OCI-LY1 (cell line): ENCODE data around the gene CYP2S1.

ENCODE experiments used
- H2AFZ ChIP-seq: fragments of 200-600 bp; sonication (generic), shearing (Covaris generic); 2 replicates; pipeline ENCODE4 v1.6.0; 2014; ENCODE audit warnings: antibody characterized with exemption, mild to moderate bottlenecking, low read length
- H3F3A ChIP-seq: fragments of 200-600 bp; sonication (generic), shearing (Covaris generic); 2 replicates; pipeline ENCODE4 v1.6.0; 2014; ENCODE audit warnings: mild to moderate bottlenecking, antibody characterized with exemption, low read length, moderate library complexity; ENCODE audit not compliant: insufficient read depth
- H3K27ac ChIP-seq: fragments of 200-600 bp; sonication (generic); 2 replicates; pipeline ENCODE4 v1.5.1; 2014; ENCODE audit warnings: low read length, mixed run types, mild to moderate bottlenecking, low read depth; ENCODE audit not compliant: poor library complexity, severe bottlenecking
- H3K27me3 ChIP-seq: fragments of 200-600 bp; sonication (generic); 2 replicates; pipeline ENCODE4 v1.6.0; 2014; ENCODE audit warnings: antibody characterized with exemption, mild to moderate bottlenecking, low read length, moderate library complexity; ENCODE audit not compliant: insufficient read depth
- H3K36me3 ChIP-seq: fragments of 200-600 bp; sonication (generic); 2 replicates; pipeline ENCODE4 v1.6.1; 2014; ENCODE audit warnings: mild to moderate bottlenecking, antibody characterized with exemption, low read length, moderate library complexity, mixed read lengths; ENCODE audit not compliant: insufficient read depth
- H3K4me1 ChIP-seq: fragments of 200-600 bp; sonication (generic); 2 replicates; pipeline ENCODE4 v1.5.1; 2014; ENCODE audit warnings: mild to moderate bottlenecking, low read length, moderate library complexity; ENCODE audit not compliant: insufficient read depth, severe bottlenecking
- H3K4me2 ChIP-seq: fragments of 200-600 bp; sonication (generic), shearing (Covaris generic); 2 replicates; pipeline ENCODE4 v1.6.1; 2014; ENCODE audit warnings: low read length
- H3K4me3 ChIP-seq: fragments of 200-600 bp; sonication (generic); 2 replicates; pipeline ENCODE4 v1.5.1; 2014; ENCODE audit warnings: low read length, low read depth, mild to moderate bottlenecking, mixed read lengths; ENCODE audit not compliant: poor library complexity, severe bottlenecking
- H3K79me2 ChIP-seq: fragments of 200-600 bp; shearing (Covaris generic); 2 replicates; pipeline ENCODE4 v1.6.1; 2016; ENCODE audit warnings: mixed run types, low read length, mixed read lengths; ENCODE audit not compliant: insufficient read depth
- H3K9ac ChIP-seq: fragments of 200-600 bp; sonication (generic), shearing (Covaris generic); 2 replicates; pipeline ENCODE4 v1.6.1; 2014; ENCODE audit warnings: mild to moderate bottlenecking, low read length, mixed read lengths
- H3K9me2 ChIP-seq: fragments of 200-600 bp; sonication (generic), shearing (Covaris generic); 2 replicates; pipeline ENCODE4 v1.6.1; 2014; ENCODE audit warnings: low read depth, mild to moderate bottlenecking, low read length, mixed read lengths
- H3K9me3 ChIP-seq: fragments of 200-600 bp; shearing (Covaris generic); 2 replicates; pipeline ENCODE4 v1.6.1; 2014; ENCODE audit warnings: low read length, mixed read lengths
- H4K20me1 ChIP-seq: fragments of 200-600 bp; sonication (generic), shearing (Covaris generic); 2 replicates; pipeline ENCODE4 v1.6.0; 2016; ENCODE audit warnings: mild to moderate bottlenecking, low read length; ENCODE audit not compliant: insufficient read depth
- EZH2 ChIP-seq: fragments of 200-600 bp; sonication (generic), shearing (Covaris generic); IDR thresholded peaks from 2 replicates; pipeline ENCODE4 v1.8.0; 2017; ENCODE audit warnings: borderline replicate concordance, mixed run types, mild to moderate bottlenecking, antibody characterized with exemption, low read length, moderate library complexity, mixed read lengths
- TF ChIP-seq, protein P1 (sequence below): fragments of 200-600 bp; sonication (generic), shearing (Covaris generic); IDR thresholded peaks from 2 replicates; pipeline ENCODE4 v1.5.1; 2017; ENCODE audit warnings: mild to moderate bottlenecking, antibody characterized with exemption, low read length, moderate library complexity, mixed read lengths

CYP2S1 gene

DNA sequence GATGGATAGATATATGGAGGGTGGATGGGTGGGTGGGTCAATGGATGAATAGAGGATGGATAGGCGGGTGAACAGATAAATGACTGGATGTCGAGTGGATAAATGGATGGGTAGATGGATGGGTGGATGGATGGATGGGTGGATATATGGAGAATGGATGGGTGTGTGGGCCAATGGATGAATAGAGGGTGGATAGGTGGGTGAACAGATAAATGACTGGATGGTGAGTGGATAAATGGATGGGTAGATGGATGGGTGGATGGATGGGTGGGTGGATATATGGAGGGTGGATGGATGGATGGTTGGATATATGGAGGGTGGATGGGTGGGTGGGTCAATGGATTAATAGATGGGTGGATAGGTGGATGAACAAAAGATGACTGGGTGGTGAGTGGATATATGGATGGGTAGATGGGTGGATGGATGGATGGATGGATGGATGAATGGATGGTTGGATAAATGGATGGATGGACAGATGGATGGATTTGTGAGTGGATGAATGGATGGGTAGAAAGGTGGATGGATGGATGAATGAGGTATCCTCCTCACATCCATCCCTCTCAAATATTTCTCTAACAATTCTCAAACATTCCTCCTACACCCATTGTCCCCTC lies 47.0 kb downstream of the CYP2S1 start:
- H3K79me2 ChIP-seq, result no peaks in the 10 kb centered on the region
- no peak overlapping the region for H3K4me3 ChIP-seq
- H3K27me3 ChIP-seq, result no peaks in the 10 kb centered on the region
- no peaks in the 10 kb centered on the region for H3K36me3 ChIP-seq
- H3K9me3 ChIP-seq, result no peaks in the 10 kb centered on the region
- no peak for TF ChIP-seq EZH2
- TF ChIP-seq, protein P1, sequence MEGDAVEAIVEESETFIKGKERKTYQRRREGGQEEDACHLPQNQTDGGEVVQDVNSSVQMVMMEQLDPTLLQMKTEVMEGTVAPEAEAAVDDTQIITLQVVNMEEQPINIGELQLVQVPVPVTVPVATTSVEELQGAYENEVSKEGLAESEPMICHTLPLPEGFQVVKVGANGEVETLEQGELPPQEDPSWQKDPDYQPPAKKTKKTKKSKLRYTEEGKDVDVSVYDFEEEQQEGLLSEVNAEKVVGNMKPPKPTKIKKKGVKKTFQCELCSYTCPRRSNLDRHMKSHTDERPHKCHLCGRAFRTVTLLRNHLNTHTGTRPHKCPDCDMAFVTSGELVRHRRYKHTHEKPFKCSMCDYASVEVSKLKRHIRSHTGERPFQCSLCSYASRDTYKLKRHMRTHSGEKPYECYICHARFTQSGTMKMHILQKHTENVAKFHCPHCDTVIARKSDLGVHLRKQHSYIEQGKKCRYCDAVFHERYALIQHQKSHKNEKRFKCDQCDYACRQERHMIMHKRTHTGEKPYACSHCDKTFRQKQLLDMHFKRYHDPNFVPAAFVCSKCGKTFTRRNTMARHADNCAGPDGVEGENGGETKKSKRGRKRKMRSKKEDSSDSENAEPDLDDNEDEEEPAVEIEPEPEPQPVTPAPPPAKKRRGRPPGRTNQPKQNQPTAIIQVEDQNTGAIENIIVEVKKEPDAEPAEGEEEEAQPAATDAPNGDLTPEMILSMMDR, result no peak
- no peaks in the 10 kb centered on the region for H3K4me1 ChIP-seq
- no peaks in the 10 kb centered on the region for H3K9me2 ChIP-seq
- H3F3A ChIP-seq, result no peaks in the 10 kb centered on the region
- H3K4me2 ChIP-seq, result no peak overlapping the region
- H3K27ac ChIP-seq, result no peak overlapping the region
- H3K9ac ChIP-seq, result no peak overlapping the region
- H2AFZ ChIP-seq, result no peak overlapping the region
- no peaks in the 10 kb centered on the region for H4K20me1 ChIP-seq

DNA sequence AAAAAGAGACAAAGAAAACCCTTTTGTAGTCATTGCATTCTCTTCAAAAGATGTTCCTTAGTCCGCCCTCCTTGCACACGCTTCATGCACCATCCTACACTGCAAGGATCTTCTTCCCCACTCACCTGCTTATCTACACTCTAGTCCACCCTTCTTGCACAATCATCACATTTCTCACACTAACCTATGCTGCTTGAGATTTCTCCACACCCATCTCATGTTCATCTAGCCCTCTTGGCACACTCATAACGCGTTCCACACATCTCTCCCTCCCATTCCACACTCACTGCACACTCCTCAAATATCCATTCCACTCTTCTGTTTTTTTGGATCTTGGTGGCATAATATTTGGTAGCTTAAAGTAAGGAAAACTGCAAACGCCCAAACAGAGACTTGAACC lies 48.8 kb downstream of the CYP2S1 start:
- Histone ChIP-seq H2AFZ (no peak overlapping the region), H3K79me2 (no peaks in the 10 kb centered on the region), H3K4me3 (no peak overlapping the region), H3K9me2 (no peaks in the 10 kb centered on the region), H3K9ac (no peak overlapping the region), H4K20me1 (no peaks in the 10 kb centered on the region), H3K4me2 (no peak overlapping the region), H3F3A (no peaks in the 10 kb centered on the region), H3K36me3 (no peaks in the 10 kb centered on the region), H3K27ac (no peak overlapping the region), H3K9me3 (no peaks in the 10 kb centered on the region), H3K4me1 (no peaks in the 10 kb centered on the region), H3K27me3 (no peaks in the 10 kb centered on the region)
- no peak for TF ChIP-seq EZH2
- TF ChIP-seq, protein P1, result no peak

DNA sequence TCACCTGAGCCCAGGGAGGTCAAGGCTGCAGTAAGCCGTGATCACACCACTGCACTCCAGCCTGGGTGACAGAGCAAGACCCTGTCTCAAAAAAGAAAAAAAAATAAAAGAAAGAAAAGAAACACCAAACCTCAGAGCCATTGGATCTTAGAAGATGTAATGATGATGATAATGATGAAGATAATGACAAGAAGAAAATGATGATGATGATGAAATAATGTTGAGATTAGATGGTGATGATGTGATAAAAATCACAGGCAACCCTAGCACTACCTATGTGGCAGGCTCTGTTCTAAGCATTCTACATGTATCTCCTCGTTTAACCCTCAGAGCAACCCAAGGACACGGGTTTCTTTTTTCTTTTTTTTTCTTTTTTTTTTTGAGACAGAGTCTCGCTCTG lies 51.1 kb downstream of the CYP2S1 start:
- Histone ChIP-seq H3K27ac (no peak overlapping the region), H3F3A (no peaks in the 10 kb centered on the region), H2AFZ (no peak overlapping the region), H4K20me1 (no peaks in the 10 kb centered on the region), H3K9me2 (no peaks in the 10 kb centered on the region), H3K4me2 (no peak overlapping the region), H3K4me1 (no peaks in the 10 kb centered on the region), H3K9ac (no peak overlapping the region), H3K36me3 (no peaks in the 10 kb centered on the region), H3K9me3 (no peaks in the 10 kb centered on the region), H3K27me3 (no peaks in the 10 kb centered on the region; the same call in 1 of the 2 replicates), H3K4me3 (no peak overlapping the region), H3K79me2 (no peaks in the 10 kb centered on the region)
- TF ChIP-seq EZH2, result no peak
- TF ChIP-seq, protein P1, result no peak
